HG02798 (cell line): ENCODE measurements around the gene PHACTR3.
"Not testable (repeated sequence)": the region's sequence is repeated elsewhere in the genome, so short reads cannot be mapped to it uniquely, and the experiment has no call there.

ENCODE experiments used
- ATAC-seq: cut with Tn5 transposase; IDR thresholded peaks from one replicate; pipeline ENCODE4 v1.9.1; 2021; ENCODE audit warnings: mild to moderate bottlenecking; ENCODE audit not compliant: unreplicated experiment, poor library complexity

Gene PHACTR3

DNA sequence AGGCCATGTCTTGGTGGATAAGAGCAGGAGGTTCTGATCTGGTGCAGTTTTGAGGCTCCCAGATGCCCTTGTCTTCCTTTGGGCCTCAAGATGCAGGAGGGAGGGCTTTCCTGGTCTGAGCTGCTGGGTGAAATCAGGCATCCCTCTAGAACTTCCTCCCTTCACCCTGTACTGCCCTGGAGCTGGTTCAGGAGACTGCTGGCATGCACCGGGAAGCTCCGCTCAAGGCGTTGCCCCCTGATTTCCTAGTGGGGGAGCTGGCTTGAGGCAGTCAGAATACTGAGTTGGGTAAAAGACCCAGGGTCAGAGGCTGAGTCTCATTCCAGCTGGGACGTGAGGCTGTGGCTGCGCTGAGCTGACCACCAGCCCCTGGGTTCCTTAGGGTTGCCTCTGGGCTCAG lies 12.0 kb downstream of the PHACTR3 start:
- ATAC-seq = no peak

DNA sequence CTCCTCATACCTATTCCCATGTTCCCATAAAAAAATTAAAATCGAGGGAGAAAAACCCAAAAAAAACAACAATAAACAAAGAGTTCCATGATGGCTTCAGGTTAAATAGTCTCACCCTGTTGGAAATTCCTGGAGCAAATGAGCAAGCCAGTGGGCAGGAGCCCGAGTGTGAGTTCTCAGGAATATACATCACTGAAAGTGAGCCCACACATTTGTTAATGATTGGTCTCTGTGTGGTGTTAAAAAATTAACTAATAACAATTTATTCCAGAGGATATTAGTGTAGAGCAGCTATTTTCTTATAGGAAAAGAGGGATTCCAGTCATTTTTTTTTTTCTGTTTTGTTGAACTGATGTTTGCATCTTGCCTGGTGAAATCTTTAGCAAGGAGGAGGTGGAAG lies 12.9 kb downstream of the PHACTR3 start:
- ATAC-seq = no peak

DNA sequence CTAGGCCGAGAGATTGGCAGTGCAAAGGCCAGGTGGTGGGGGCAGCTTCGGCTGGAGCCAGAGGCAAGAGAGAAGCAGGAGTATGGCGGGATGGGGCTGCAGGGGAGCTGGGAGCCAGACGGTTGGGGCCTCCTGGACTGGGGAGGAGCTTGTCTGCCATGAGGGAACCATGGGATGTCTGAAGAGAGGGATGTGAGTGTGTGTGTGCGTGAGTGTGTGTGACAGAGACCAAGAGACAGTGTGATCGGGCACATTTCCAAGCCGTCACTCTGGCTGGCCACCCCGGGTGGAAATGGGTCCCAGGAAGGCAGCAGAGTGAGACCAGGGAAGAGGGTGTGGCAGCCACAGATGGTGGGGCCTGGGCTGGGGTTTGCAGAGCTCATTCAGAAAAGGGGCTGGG lies 13.8 kb downstream of the PHACTR3 start:
- no peak for ATAC-seq

DNA sequence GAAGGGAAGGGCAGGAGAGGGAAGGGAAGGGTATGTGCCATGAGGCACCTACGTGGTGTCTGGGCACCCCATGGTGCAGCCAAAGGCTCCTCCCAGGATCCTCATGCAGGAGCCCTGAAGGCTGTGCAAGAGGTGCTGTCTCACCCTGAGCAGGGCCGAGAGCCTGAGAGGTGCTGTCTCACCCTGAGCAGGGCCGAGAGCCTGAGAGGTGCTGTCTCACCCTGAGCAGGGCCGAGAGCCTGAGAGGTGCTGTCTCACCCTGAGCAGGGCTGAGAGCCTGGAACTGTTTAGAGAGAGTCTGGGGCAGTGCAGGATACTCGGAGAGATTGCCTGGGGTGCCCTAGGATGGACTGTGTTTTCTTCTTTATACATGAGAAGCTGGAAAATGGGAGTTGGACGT lies 14.2 kb downstream of the PHACTR3 start:
- not testable (repeated sequence) for ATAC-seq

DNA sequence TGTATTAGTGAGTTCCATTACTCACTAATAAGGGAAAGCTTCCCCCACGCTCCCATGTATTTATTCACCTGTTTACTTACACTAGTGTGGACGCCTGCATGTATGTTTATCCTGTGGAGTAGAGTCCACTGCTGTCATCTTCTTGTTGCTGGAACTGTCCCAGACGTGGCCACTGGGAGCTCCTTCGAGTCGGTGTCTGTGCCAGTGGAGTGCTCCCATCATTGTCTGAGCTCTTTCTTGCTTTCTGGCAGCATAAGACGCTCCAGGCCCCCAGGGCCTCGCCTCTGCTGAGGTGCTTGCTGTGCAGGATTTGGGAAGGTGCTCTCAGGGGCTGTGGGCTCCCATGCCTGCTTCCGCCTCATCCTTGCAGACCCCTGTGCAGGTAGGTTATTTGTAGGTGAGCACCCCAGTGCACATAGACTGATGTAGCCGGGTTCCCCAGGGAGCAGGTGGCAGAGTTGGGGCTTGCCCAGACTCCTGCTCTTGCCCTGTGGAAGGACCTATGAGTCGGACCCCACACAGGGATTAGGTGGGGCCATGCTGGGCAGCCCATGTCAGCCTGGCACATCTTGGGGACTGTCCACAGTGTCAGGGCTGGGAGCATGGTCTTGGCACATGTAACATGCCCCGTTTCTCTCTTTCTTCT lies 16.6 kb downstream of the PHACTR3 start:
- ATAC-seq = no peak

DNA sequence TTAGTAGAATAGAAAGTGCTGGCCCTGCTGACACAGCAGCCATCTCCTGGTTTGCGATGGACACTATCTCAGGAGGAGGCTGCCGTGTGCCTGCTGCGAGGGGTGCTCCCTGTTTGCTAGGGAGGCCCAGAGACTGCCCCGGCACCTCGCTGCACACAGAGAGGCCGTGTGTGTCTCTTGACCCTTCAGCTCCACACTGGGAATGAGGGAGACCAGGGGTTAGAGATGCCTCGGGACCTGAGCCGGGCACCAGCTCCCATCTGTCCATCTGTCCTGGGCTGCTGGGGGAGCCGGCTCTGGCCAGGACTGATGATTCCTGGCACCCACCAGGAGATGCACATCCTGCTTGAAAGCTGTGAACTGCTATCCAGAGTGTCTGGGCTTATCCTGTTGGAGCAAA lies 18.2 kb downstream of the PHACTR3 start:
- no peak for ATAC-seq

DNA sequence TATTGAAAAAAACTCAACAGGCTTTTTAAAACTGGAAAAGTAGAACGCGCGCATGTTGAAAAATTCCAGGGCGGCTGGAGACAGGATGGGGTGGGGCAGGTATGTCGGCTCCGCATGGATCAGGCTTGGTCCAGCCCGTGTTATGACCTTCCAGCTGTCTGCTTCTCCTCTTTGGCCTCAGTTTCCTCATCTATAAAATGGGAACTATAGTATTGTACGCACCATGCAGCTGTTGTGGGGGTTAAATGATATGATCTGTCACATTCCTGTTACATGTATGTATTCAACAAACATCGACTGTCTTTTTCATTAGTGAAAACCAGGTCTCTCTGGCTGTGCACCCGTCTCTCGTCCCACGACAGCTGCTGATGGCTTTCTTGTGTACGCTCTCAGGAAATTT lies 18.8 kb downstream of the PHACTR3 start:
- ATAC-seq = no peak

DNA sequence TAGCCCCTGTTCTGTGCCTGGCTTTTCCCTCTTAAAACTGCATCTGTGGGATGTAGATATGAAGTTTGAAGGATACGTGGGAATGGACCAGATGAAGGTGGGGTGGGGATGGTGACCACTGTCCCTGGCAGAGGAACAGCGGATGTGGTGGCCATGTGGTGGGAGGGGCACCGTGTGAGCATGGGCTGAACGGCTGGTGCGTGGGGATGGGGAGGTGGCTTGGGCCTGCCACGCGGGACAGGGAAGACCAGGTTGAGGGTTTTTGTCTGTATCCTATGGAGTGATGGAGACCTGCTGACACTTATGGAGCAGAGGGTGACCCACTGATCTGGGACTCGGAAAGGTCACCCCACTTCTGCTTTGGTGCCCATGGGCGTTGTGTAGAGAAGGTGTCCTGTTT lies 19.2 kb downstream of the PHACTR3 start:
- ATAC-seq = no peak

DNA sequence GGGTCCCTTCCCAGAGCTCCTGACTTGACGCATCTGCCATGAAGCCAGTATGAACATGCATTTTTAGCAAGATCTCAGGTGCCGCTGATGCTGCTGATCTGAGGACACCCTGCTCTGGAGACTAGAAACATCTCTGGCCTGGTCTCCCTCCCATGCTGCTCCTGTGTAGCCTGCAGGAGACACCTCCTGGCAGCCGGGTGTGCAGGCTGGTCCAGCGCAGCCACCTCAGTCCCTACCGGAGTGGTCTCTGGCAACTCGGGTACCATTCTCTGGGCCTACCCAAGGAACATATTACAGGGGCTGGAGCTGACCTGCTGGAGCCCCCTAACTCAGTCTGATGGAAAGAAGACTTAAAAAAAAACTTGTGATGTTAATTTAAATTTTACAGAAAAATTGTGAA lies 20.1 kb downstream of the PHACTR3 start:
- no peak for ATAC-seq

DNA sequence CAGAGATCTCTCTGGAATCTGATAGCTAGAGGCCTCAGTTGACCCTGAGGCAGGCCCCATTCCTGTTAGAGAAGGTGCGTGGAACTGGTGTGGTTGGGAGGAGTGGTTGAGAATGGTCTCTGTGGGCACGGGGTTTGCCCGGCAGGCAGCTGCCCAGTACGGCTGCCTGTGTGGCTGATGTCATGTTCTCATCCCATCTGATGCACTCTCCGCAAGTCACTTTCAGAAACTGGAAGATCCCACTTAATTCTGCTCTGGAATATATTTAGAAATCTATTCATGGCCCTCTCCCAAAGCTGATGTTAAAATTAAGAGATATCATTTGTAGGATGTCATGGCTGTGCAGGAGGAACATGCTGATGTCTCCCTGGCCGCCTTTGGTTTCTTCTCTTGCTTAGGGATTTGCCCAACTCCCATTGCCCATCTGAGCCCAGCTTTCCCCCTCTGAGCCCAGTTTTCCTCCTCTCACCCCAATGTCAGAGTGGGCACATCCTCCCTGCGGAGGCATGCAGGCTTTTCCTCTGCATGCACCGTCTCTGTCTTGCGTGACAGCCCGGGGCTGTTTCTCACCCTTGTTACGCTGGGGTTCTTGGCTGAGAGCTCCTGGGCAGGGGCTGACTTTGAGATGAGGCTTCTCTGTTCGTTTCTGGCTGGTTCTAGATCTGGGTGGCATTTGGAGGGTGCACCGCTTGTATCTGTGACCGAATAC lies 21.0 kb downstream of the PHACTR3 start:
- no peak for ATAC-seq

DNA sequence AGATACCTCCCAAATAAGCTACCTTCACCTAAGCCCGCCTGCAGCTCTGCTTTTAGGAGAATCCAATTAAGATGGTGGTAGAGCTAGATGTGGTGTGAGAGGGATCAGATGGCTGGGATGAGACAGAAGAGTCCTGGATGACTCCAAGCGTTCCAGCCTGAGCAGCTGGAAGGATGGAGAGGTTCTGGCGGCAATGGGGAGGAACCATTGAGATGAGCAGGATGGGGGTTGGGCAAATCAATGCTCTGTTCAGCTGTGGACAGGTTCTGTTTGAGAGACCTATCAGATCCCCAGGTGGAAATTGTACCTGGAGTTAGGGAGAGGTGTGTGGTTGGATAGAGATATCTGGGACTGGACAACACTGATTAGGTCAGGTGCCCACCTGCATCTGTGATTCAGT lies 23.0 kb downstream of the PHACTR3 start:
- no peak for ATAC-seq

DNA sequence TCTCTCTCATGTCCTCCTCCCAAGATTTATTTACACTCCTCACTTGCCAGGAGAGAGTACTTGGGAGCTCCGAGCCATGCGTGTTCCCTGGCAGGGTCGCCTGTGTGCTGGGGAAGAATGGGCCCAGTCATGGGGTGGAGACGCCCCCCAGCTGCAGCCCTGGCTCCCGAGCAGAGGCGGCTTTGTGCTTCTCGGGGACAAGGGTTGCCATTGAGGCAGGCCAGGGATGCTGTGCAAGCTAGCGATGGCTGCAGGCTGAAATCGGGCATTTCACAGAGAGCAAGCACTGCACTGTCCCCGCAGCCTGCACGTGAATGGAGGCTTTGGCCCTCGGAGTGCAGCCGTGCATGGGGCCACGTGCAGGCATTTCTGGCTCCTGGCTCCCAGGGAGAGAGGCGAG lies 23.8 kb downstream of the PHACTR3 start:
- no peak for ATAC-seq

DNA sequence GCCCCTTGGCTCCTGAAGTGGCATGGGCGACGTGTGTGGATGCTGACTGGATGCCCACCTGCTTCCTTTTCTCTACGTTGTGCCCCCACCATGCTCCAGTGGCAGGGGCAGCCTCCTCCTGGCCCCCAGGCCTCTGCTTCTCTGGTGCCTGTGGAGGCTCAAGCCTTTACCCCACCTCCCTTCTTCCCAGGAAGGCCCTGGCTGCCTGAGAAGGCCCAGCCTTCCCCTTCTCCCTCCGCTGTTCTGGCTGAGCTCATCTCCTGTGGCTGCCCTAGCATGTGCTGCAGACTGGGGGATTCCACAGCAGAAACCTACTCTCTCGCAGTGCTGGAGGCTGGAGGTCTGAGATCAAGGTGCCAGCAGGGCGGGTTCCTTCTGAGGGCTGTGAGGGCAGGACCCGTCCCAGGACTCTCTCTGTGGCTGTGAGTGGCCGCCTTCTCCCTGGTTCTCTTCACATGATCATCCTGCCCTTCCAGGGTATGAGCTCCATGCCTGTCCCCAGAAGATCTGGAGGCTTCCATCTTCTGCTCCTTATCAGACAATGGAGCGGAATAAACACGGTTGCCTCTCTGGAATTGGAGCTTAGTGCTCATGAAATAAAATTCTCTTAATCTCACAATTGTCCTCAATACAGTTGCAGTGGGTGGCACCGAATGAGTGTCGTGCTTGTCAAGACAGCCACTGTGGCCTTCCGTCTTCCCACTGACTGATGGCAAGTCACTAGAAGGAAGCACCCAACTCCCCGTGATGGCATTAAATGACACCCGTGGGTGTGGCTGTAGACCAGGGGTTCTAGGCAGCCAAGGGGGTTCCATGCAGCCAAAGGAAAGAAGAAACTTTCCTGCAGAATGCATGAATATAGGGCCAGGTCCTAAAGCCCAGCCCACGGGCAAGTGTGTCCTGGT lies 25.1 kb downstream of the PHACTR3 start:
- no peak for ATAC-seq

DNA sequence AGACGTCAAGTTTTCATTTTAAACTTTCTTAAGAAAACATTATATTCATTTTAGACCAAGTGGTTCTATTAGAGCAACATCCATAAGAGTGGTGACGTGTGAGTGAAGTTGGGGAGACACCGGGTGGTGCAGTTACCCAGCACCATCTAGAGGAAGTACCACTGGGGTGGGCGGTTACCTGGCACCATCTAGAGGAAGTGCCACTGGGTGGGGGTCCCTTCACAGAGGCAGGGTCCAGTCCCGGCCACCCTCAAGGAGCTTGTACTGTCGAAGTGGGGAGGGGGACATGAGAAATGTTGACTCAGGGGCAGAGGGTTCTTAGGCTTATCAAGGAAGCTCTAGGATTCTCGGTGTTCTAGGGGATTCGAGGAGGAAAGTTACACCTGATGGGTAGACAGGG lies 26.2 kb downstream of the PHACTR3 start:
- no peak for ATAC-seq

DNA sequence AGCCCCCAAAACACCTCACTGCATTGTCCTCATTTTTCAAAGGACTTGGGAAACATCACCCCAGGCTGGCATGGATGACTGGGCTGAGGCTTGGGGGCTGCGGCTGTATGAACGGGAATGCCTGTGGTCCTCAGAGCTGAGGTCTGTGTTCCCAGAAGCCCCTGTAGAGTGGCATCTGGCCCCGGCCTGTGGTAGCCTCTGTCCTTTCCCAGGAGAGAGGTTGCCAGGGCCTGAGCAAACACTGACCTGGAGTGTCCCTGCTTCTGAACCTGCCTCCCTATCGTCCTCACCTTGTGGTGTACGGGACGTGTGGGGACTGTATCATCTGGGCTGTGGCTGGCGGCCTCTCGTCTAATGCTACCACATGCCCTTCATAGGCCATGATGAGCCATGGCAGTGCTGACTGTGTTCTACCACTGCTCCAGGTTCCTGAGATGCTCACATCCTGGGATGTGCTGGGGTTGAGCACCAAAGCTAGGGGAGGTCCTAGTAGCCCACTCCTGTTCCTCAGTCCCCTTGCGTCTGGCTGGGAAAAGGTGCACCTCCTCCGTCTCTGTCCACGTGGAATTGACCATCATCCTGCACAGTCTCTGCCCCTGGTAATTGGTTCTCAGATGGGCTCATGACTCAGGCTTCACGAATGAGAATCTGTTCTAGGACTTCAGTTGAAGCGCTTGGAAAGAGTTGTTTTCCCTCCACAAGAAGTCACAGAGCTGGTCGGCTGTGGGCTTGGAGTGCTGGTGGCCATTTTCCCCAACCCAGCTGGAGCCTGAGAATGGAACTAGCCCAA lies 27.6 kb downstream of the PHACTR3 start:
- ATAC-seq = no peak

DNA sequence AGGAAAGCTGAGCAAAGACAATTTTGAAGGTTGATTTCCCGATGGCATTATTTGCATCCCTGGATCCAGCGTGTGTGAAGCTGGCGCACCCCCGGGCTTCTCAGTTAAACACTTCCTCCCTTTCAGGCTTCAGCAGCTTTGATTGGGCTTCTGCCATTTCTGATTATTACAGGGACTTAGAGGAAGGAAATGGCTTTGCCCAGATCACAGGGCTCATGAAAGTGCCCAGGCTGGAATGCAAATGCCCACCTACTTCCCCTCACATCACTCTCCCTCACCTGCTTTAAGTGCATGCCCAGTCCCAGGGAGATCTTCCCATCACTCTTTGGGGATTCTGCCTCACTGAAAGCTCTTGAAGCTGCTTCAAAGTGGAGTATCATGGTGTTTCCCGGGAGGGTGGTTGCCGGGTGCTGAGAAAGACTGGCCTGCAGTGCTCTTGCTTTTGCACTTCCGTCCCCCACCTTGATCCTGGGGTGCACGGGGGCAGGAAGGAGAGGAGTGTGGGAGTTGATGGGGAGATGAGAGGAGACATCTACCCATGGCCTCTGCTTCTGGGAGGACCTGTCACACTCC lies 28.3 kb downstream of the PHACTR3 start:
- no peak for ATAC-seq

DNA sequence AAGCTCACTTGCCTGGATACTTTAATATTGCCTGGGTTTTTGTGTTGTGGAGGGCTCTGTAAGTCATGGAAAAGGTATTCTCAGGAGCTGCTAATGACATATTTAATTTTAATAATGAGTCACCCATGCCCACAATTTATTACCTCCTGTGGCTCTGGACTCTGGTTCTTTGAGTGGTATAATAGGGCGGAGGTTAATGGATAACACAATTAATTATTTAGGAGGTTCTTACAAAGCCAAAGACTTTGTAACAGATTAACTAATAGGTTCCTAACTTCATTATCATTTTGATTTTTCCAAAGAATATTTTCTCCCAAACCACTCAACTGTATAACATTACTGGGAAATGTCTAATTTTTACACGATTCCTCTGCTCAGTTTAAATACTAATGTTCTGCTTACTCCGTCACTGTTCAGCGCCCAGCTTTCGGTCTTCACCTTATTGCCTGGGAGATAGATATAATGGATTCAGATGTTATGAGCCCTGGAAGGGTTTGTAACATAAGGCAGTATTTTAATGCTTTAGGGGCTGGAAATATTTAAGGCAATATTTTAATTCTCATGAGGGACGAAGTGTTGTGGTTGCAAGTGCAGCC lies 29.4 kb downstream of the PHACTR3 start:
- ATAC-seq = no peak

DNA sequence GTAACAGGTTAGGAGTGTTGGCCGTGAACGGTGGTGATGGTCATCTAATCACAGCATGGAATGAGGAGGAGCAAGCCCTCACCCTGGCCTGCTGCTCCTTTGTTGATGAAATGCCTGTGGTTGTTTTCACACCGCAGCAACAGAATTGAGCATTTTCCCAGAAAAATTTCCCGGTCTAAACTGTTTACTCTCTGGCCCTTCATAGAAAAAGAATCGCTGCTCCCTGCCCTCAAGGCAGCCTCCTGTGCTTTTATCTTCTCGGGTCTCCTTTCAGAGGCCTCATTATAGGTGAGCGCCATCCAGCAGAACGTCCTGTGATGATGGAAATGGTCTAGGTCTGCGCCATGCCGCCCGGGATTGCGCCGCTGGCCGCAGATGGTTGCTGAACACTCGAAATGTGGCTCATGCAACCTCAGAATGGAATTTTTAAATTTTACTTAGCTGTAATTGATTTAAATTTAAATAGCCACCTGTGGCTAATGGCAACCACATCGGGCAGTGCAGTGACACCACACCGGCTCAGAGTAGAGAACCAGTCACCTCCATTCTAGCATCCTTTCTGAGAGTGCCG lies 30.2 kb downstream of the PHACTR3 start:
- no peak for ATAC-seq

DNA sequence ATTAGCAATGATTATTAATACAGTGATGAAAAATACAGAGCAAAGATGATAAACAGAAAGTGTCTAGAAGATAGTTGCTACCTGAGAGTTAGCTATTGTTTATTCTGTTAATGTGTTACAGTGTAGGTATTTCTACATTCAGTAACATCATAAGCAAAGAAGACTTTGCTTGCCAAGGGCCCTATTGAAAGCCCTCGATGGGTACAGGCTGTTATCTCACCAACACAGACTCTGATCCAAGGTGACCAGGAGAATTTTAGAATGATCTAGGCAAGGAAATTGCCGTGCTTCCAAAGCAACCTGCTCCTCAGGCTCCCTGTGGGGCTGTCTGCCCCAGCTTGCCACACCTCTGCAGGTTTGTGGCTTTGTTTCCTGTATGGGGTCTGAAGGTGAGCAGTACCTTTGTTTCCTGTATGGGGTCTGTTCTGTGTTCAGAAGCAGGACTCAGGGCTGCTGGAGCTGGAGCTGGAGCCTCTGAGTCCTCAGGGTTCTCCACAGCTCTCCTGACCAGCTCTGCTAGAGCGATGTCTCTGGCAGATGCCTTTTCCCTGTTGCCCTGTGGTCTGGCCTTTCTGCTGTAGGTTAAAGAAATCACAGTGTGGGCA lies 32.5 kb downstream of the PHACTR3 start:
- no peak for ATAC-seq
